Measurements from ENCODE around the gene BHLHE40. TPM values are rescaled to one million over a fixed set of nuclear protein-coding genes. Genes with fewer than 3 reads are reported as not detected.

Gene BHLHE40
- total RNA-seq = 10 to 100 TPM; 73.0 to 75.6 TPM

DNA sequence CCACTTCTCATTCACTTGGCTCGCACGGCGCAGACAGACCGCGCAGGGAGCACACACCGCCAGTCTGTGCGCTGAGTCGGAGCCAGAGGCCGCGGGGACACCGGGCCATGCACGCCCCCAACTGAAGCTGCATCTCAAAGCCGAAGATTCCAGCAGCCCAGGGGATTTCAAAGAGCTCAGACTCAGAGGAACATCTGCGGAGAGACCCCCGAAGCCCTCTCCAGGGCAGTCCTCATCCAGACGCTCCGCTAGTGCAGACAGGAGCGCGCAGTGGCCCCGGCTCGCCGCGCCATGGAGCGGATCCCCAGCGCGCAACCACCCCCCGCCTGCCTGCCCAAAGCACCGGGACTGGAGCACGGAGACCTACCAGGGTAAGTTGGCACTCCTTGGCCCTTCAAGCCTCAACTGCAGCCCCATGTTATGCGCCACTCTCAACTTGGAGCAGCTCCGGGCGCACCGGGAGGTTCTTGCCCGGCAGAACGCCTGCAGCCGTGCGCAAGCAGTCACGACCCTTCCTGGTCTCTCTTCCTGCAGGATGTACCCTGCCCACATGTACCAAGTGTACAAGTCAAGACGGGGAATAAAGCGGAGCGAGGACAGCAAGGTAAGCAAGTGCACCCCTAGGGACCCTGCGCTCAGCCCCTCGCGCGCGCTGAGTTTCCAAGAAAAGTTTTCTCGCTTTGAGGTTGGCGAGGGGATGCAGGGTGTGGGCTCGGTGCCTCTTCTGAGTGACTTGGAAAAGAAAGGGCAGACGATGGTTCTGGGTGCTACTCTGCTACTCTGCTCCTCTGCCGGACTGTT is at the start of gene BHLHE40:
BHLHE40 (plus strand) TSS at position 10 of the 801 bp plus-strand sequence; CDS start at position 292, 282 bp downstream.

Other genes with a start within 250 kb of the BHLHE40 start
- gene ARL8B, start 142.9 kb downstream of the BHLHE40 start, total RNA-seq = 10 to 100 TPM; 71.2 to 75.9 TPM
- 10 to 100 TPM; 24.8 to 33.6 TPM for gene EDEM1, start 208.3 kb downstream of the BHLHE40 start, total RNA-seq